MCF 10A (cell line): ENCODE measurements around the gene RAP1GAP2. TPM values are rescaled to one million over a fixed set of nuclear protein-coding genes. Genes with fewer than 3 reads are reported as not detected.
"Not testable (repeated sequence)": the region's sequence is repeated elsewhere in the genome, so short reads cannot be mapped to it uniquely, and the experiment has no call there.

ENCODE experiments used
- BruUV-seq: library from RNA; stranded (reverse); fragments of 400-500 nt; replicated peaks from 2 replicates; lab custom pipeline; 2021; lab: Mats Ljungman, UMichigan
- CTCF ChIA-PET: fragments of 300-600 bp; sonication (Branson Sonifier 250); formaldehyde crosslinking; extraction: SDS; loops from one replicate; lab custom pipeline; 2021; ENCODE audit warnings: antibody characterized with exemption, inconsistent platforms; lab: Yijun Ruan, JAX
- POLR2A ChIA-PET: fragments of 300-600, 350-650 bp; sonication (Branson Sonifier 250); formaldehyde crosslinking; extraction: SDS; loops from one replicate; lab custom pipeline; 2020; ENCODE audit warnings: antibody characterized with exemption, inconsistent platforms; lab: Yijun Ruan, JAX
- DNase-seq: peaks from one replicate; pipeline ENCODE4 v3.0.0-alpha.2; 2018; ENCODE audit not compliant: unreplicated experiment
- H3K27ac Mint-ChIP-seq: one replicate; pipeline ENCODE4 v1.8.0; 2022; ENCODE audit warnings: mild to moderate bottlenecking, low read depth, mixed read lengths; ENCODE audit not compliant: unreplicated experiment
- H3K27me3 Mint-ChIP-seq: one replicate; pipeline ENCODE4 v1.8.0; 2022; ENCODE audit warnings: mixed read lengths; ENCODE audit not compliant: insufficient read depth, unreplicated experiment
- H3K36me3 Mint-ChIP-seq: one replicate; pipeline ENCODE4 v1.8.0; 2022; ENCODE audit warnings: mild to moderate bottlenecking, moderate library complexity, mixed read lengths; ENCODE audit not compliant: insufficient read depth, unreplicated experiment
- H3K4me1 Mint-ChIP-seq: one replicate; pipeline ENCODE4 v1.8.0; 2022; ENCODE audit warnings: mixed read lengths; ENCODE audit not compliant: insufficient read depth, unreplicated experiment
- H3K4me3 Mint-ChIP-seq: one replicate; pipeline ENCODE4 v1.8.0; 2022; ENCODE audit warnings: mild to moderate bottlenecking, moderate library complexity, mixed read lengths; ENCODE audit not compliant: unreplicated experiment
- H3K9me3 Mint-ChIP-seq: one replicate; pipeline ENCODE4 v1.8.0; 2022; ENCODE audit warnings: mixed read lengths; ENCODE audit not compliant: unreplicated experiment
- CTCF ChIP-seq: fragments of 200-600 bp; IDR thresholded peaks from one replicate; pipeline ENCODE4 v1.8.0; 2022; ENCODE audit warnings: antibody characterized with exemption, mild to moderate bottlenecking; ENCODE audit not compliant: unreplicated experiment
- intact Hi-C: fragments of 100-400 bp; cut with micrococcal nuclease; formaldehyde crosslinking; loops from 2 replicates; pipeline ENCODE4 v1.14.1; 2022
- total RNA-seq: library from RNA; stranded (reverse); gene quantifications from 2 replicates; pipeline ENCODE4 v1.2.3, GENCODE V29; 2022

Gene RAP1GAP2
- total RNA-seq, 1 experiment from 2014 or later: 40.2 TPM

- Mint-ChIP-seq H3K27me3 (no peaks in the 10 kb centered on the region), H3K27ac (no peak overlapping the region), H3K4me3 (no peak overlapping the region), H3K36me3 (peaks cover 30% of the 10 kb centered on the region), H3K9me3 (no peaks in the 10 kb centered on the region), H3K4me1 (peaks cover 10% of the 10 kb centered on the region)
- BruUV-seq: no TSS peak
- ChIA-PET CTCF (interaction anchor here (0.9 kb wide), 1 partner anchor 53 kb away, joined by 3 read pairs; no protein-coding TSS in a partner anchor), POLR2A (interaction anchor here (1.2 kb wide), 1 partner anchor 34 kb away, joined by 3 read pairs; no protein-coding TSS in a partner anchor)
- no peak for DNase-seq
- intact Hi-C loops: no loop called here
- TF ChIP-seq CTCF: no peak
Measured at GRCh38 chr17:2983255-2983654, 187.0 kb downstream of the RAP1GAP2 start.

GRCh38 chr17:2985318-2985717 lies 189.1 kb downstream of the RAP1GAP2 start:
- H3K4me1 Mint-ChIP-seq: peaks cover 7% of the 10 kb centered on the region
- ChIA-PET CTCF (no interaction called here), POLR2A (interaction anchor here (0.6 to 0.8 kb wide), 2 partner anchors 9 to 24 kb away, joined by 3 to 5 read pairs; no protein-coding TSS in a partner anchor)
- H3K9me3 Mint-ChIP-seq: no peaks in the 10 kb centered on the region
- H3K4me3 Mint-ChIP-seq: no peak overlapping the region
- no peak overlapping the region for H3K27ac Mint-ChIP-seq
- TF ChIP-seq CTCF: no peak
- DNase-seq: no peak
- H3K27me3 Mint-ChIP-seq: no peaks in the 10 kb centered on the region
- intact Hi-C loops: no loop called here
- BruUV-seq: no TSS peak
- H3K36me3 Mint-ChIP-seq: peaks cover 30% of the 10 kb centered on the region

GRCh38 chr17:2986925-2987324 lies 190.7 kb downstream of the RAP1GAP2 start:
- TF ChIP-seq CTCF: no peak
- no peak for DNase-seq
- H3K27me3 Mint-ChIP-seq: no peaks in the 10 kb centered on the region
- POLR2A ChIA-PET: no interaction called here
- H3K4me3 Mint-ChIP-seq: no peak overlapping the region
- intact Hi-C loops: no loop called here
- H3K4me1 Mint-ChIP-seq: no peaks in the 10 kb centered on the region
- H3K9me3 Mint-ChIP-seq: no peaks in the 10 kb centered on the region
- BruUV-seq: no TSS peak
- CTCF ChIA-PET: interaction anchor here (1.0 kb wide), 1 partner anchor 61 kb away, joined by 3 read pairs; no protein-coding TSS in a partner anchor
- no peak overlapping the region for H3K27ac Mint-ChIP-seq
- peaks cover 39% of the 10 kb centered on the region for H3K36me3 Mint-ChIP-seq

GRCh38 chr17:2989396-2989795 lies 193.2 kb downstream of the RAP1GAP2 start:
- H3K27ac Mint-ChIP-seq, H3K9me3 Mint-ChIP-seq, DNase-seq, H3K4me3 Mint-ChIP-seq, intact Hi-C loops, H3K4me1 Mint-ChIP-seq, H3K27me3 Mint-ChIP-seq, CTCF ChIA-PET, BruUV-seq, POLR2A ChIA-PET: not testable (repeated sequence)
- H3K36me3 Mint-ChIP-seq: peaks cover 41% of the 10 kb centered on the region
